Measurements from ENCODE around the gene FSTL4. TPM values are rescaled to one million over a fixed set of nuclear protein-coding genes. Genes with fewer than 3 reads are reported as not detected.

FSTL4 gene
- polyA plus RNA-seq, 3 donors = not detected

- TF ChIP-seq CTCF (IDR thresholded peaks at IDR 0.05) = no peak
- Histone ChIP-seq H4K20me1 (ENCODE audit: insufficient read depth, low read length) (no peaks in the 10 kb centered on the region), H3K9me3 (replicated peaks in 1 of 2; ENCODE audit: control insufficient read depth in 1 of 2, insufficient read depth in 1 of 2, low read length in 2 of 2) (no peaks in the 10 kb centered on the region), H3K4me3 (replicated peaks in 1 of 3; ENCODE audit: low read depth in 2 of 3, low read length in 3 of 3) (no peak overlapping the region), H3K27ac (ENCODE audit: low read depth in 1 of 2, low read length in 2 of 2) (no peak overlapping the region), H3K27me3 (ENCODE audit: control insufficient read depth in 2 of 2, insufficient read depth in 2 of 2, low read length in 2 of 2) (peaks cover 3% of the 10 kb centered on the region in 2 donors), H3K4me1 (ENCODE audit: control insufficient read depth in 1 of 2, insufficient read depth in 2 of 2, low read length in 2 of 2) (no peaks in the 10 kb centered on the region), H2AFZ (ENCODE audit: insufficient read depth, low read depth, low read length, poor library complexity, severe bottlenecking) (no peak overlapping the region), H3K79me2 (ENCODE audit: insufficient read depth, low read length) (no peaks in the 10 kb centered on the region), H3K36me3 (replicated peaks in 1 of 2; ENCODE audit: control insufficient read depth in 1 of 2, insufficient read depth in 2 of 2, low read length in 2 of 2) (no peaks in the 10 kb centered on the region), H3K4me2 (replicated peaks; ENCODE audit: extremely low read depth, low read length, poor library complexity, severe bottlenecking) (no peak overlapping the region), H3K9ac (ENCODE audit: insufficient read depth, low read length, poor library complexity, severe bottlenecking) (no peak overlapping the region)
- H3K4me3 Mint-ChIP-seq = no peak overlapping the region
- no CpG with 5 or more reads among the region's 1 CpG for whole genome bisulfite sequencing (ENCODE audit: insufficient coverage)
- H3K27ac Mint-ChIP-seq = no peak overlapping the region
- H3K4me1 Mint-ChIP-seq = no peaks in the 10 kb centered on the region
- intact Hi-C loops (cut with micrococcal nuclease) = no loop called here
- DNase-seq = no peak
- no peaks in the 10 kb centered on the region for H3K36me3 Mint-ChIP-seq
- peaks cover 4 to 27% (median 8%) of the 10 kb centered on the region in 3 donors for H3K27me3 Mint-ChIP-seq (ENCODE audit: low read depth in 3 of 3)
- peaks cover 0 to 2% (median 0%) of the 10 kb centered on the region in 7 donors for H3K9me3 Mint-ChIP-seq
Observed at GRCh38 chr5:133514456-133514855, 97.9 kb downstream of the FSTL4 start.

GRCh38 chr5:133512896-133513295, 99.4 kb downstream of the FSTL4 start:
- WGBS (ENCODE audit: insufficient coverage) = 80% methylated on average over 1 of the region's 6 CpGs
- no peak for TF ChIP-seq CTCF (IDR thresholded peaks at IDR 0.05)
- H3K9me3 Mint-ChIP-seq = no peaks in the 10 kb centered on the region

More at GRCh38 chr5:133512896-133513295, 99.4 kb downstream of the FSTL4 start:
- no peaks in the 10 kb centered on the region for H3K36me3 ChIP-seq (replicated peaks in 1 of 2; ENCODE audit: control insufficient read depth in 1 of 2, insufficient read depth in 2 of 2, low read length in 2 of 2)
- H3K79me2 ChIP-seq (ENCODE audit: insufficient read depth, low read length) = no peaks in the 10 kb centered on the region
- no peak overlapping the region for H3K4me2 ChIP-seq (replicated peaks; ENCODE audit: extremely low read depth, low read length, poor library complexity, severe bottlenecking)
- Mint-ChIP-seq H3K4me1 (no peaks in the 10 kb centered on the region), H3K36me3 (no peaks in the 10 kb centered on the region), H3K4me3 (no peak overlapping the region), H3K27me3 (ENCODE audit: low read depth in 3 of 3) (peaks cover 4 to 20% (median 8%) of the 10 kb centered on the region in 3 donors), H3K27ac (no peak overlapping the region)
- no peaks in the 10 kb centered on the region for H3K9me3 ChIP-seq (replicated peaks in 1 of 2; ENCODE audit: control insufficient read depth in 1 of 2, insufficient read depth in 1 of 2, low read length in 2 of 2)
- no peaks in the 10 kb centered on the region for H3K4me1 ChIP-seq (ENCODE audit: control insufficient read depth in 1 of 2, insufficient read depth in 2 of 2, low read length in 2 of 2)
- no peak overlapping the region for H3K4me3 ChIP-seq (replicated peaks in 1 of 3; ENCODE audit: low read depth in 2 of 3, low read length in 3 of 3)
- no peak overlapping the region for H3K27ac ChIP-seq (ENCODE audit: low read depth in 1 of 2, low read length in 2 of 2)
- no peak overlapping the region for H3K9ac ChIP-seq (ENCODE audit: insufficient read depth, low read length, poor library complexity, severe bottlenecking)
- H3K27me3 ChIP-seq (ENCODE audit: control insufficient read depth in 2 of 2, insufficient read depth in 2 of 2, low read length in 2 of 2) = peaks cover 0 to 3% of the 10 kb centered on the region in 2 donors
- no peaks in the 10 kb centered on the region for H4K20me1 ChIP-seq (ENCODE audit: insufficient read depth, low read length)
- intact Hi-C loops (cut with micrococcal nuclease) = no loop called here
- DNase-seq = no peak
- H2AFZ ChIP-seq (ENCODE audit: insufficient read depth, low read depth, low read length, poor library complexity, severe bottlenecking) = no peak overlapping the region

Data from CD14-positive monocyte (primary cell).